Raji (cell line): ENCODE results near the gene CPNE1.

Experiments used
- POLR2A ChIP-seq: IDR thresholded peaks from 2 replicates; pipeline ENCODE4 v1.6.1; 2011; ENCODE audit warnings: low read depth, low read length, control low read depth; ENCODE audit not compliant: insufficient read depth

The CPNE1 gene

GRCh38 chr20:35618263-35619131, 46.2 kb downstream of the CPNE1 start:
- TF ChIP-seq POLR2A = no peak

DNA sequence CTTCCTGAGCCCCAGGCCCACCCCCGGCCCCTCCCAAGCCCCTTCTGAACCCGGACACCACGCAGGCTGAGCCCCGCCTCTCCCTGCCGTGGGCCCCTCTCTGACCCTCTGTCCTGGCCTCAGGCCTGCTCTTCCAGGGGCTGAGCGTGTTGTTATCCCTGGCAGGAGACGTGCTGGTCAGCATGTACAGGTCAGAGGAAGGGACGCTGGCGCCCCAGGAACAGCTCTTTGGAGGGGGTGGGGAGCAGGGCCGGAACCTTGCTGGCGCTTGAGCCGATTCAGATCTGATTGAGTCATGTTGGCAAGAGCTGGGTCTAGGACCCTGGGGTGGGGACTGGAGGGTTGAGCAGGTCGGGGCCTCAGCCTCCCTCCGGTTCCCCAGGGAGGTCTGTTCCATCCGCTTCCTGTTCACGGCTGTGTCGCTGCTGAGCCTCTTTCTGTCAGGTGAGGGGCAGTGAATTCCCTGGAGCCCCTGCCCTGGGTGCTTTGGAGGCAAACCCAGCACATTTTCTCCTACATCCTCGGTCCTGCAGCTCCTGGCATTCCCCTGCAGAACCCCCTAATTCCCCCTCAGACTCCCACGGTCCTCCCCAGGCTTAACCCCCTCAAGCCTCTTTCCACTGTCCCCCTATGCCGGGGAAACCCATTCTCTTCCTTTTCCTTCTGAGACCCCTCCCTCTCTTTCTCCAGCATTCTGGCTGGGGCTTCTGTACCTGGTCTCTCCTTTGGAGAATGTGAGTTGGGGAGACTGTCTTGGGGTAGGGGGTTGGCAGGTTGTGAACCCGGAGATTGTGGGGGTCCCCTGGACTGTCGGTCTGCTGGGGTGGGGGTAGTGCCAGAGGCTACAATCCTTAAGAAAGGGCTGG, 47.1 kb downstream of the CPNE1 start:
- TF ChIP-seq POLR2A = no peak

- TF ChIP-seq POLR2A = peak; percentile 59
These were observed 48.0 kb downstream of the CPNE1 start for GRCh38 chr20:35616465-35617396.

DNA sequence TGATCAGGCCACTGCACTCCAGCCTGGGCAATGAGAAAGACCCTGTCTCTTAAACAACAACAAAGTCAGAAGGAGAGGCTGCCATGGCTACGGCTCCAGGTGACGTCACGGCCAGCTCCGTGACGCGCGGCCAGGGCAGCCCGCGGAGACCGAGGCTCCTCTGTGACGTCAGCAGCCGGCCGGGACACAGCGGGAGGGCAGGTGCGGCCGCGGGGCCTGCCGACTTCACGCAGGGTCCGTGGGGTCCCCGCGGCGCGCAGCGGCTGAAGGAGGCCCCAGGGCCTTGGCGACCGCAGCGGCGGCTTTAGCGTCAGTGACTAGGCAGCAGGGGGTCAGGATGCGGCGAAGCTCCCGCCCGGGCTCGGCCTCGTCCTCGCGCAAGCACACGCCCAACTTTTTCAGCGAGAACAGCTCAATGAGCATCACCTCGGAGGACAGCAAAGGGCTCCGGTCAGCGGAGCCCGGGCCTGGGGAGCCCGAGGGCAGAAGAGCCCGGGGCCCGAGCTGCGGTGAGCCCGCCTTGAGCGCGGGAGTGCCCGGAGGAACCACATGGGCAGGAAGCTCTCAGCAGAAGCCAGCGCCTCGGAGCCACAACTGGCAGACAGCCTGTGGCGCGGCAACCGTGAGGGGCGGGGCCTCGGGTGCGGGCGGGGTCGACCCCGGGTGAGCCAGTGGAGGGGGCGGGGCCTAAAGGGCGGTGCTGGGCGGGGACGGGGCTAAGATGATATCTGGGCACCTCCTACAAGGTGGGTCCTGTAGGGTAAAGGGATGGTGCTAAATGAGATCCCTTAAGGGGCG, 48.8 kb downstream of the CPNE1 start, which contains the start of gene SPAG4:
Gene SPAG4, plus strand, starts transcription at position 163 of the 798 bp plus-strand sequence. Its CDS starts 175 bp downstream, at position 338.
- TF ChIP-seq POLR2A = peak; percentile 85

DNA sequence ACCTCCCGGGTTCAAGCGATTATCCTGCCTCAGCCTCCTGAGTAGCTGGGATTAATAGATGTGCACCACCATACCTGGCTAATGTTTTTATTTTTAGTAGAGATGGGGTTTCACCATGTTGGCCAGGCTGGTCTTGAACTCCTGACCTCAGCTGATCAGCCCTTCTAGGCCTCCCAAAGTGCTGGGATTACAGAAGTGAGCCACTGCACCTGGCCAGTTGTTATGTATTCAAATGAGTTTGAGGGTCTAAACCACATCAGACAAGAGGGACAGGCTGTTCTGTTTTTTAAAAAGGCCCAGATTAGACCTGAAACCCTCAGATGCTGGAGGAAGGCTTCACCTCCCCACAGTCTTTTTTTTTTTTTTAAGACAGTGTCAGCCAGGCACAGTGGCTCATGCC, 53.2 kb downstream of the CPNE1 start:
- TF ChIP-seq POLR2A = no peak

- no peak for TF ChIP-seq POLR2A
These were observed 53.8 kb downstream of the CPNE1 start for GRCh38 chr20:35610833-35611427.

- TF ChIP-seq POLR2A = no peak
These were observed 57.5 kb downstream of the CPNE1 start for GRCh38 chr20:35607003-35607735.

DNA sequence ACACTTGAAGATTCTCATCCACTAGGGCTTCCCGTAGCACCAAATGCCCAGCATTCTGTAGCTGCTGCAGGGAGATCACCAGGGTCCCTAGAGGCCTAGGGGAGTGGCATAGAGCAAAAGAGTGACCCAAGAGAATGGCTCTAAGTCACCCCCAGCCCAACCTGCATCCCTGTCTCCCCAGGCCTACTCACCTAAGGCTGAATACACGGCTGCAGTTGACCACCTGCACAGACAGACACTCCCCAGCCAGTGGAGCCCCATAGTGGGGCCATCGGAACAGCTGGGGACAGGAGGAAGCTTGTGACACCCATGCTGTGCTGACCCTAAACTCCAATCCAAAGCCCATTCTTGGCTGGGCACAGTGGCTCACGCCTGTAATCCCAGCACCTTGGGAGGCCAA, 58.6 kb downstream of the CPNE1 start:
- no peak for TF ChIP-seq POLR2A

DNA sequence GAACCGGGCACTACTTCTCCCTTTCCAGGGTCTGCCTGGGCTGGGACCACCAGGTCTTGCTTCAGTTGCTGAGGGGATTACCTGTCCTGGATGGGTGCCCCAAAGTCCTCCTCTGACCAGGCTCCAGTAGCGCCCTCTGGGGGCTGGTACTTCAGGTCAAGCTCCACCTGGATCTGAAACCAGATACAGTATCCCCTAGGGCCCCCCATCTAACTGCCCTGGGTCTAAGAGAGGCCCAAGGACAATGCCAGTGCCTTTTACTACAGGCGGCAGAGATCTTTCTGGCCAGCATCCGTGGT, 60.3 kb downstream of the CPNE1 start:
- no peak for TF ChIP-seq POLR2A

- no peak for TF ChIP-seq POLR2A
These were observed 60.8 kb downstream of the CPNE1 start for GRCh38 chr20:35603695-35604448.

DNA sequence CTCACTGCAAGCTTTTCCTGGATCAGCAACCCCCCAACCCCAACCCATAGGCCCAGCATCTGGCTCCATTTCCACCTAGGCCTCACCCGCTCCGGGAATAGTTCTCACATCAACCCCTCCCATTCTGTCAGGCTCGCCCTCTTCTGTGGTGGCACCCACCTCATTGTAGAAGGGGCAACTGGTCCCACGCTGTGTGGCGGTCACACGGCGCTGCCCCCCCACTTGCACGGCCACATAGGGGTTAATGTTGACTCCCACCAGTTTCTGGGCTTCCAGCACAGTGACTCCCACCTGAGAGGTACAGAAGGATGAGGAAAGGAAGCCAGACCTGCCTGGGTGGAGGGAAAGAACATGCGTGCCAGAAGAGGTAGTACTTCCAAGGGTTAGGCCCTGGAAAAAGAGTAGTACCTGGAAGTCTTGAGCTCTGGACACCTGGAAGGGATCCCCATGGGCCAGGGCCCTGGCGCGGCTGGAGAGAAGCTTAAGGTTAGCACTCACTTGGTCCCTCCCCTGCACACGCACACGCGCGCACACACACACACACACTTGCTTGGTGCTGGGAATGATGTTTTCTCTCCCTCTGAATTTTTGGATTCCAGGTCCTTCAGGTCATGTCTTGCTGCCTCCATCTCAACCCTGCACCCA, 61.7 kb downstream of the CPNE1 start:
- no peak for TF ChIP-seq POLR2A

- no peak for TF ChIP-seq POLR2A
These were observed 62.7 kb downstream of the CPNE1 start for GRCh38 chr20:35601990-35602389.
